OCI-LY1 (cell line): ENCODE results near the gene EHD1.

Source experiments
- H2AFZ ChIP-seq: fragments of 200-600 bp; sonication (generic), shearing (Covaris generic); 2 replicates; pipeline ENCODE4 v1.6.0; 2014; ENCODE audit warnings: antibody characterized with exemption, mild to moderate bottlenecking, low read length
- H3F3A ChIP-seq: fragments of 200-600 bp; sonication (generic), shearing (Covaris generic); 2 replicates; pipeline ENCODE4 v1.6.0; 2014; ENCODE audit warnings: mild to moderate bottlenecking, antibody characterized with exemption, low read length, moderate library complexity; ENCODE audit not compliant: insufficient read depth
- H3K27ac ChIP-seq: fragments of 200-600 bp; sonication (generic); 2 replicates; pipeline ENCODE4 v1.5.1; 2014; ENCODE audit warnings: low read length, mixed run types, mild to moderate bottlenecking, low read depth; ENCODE audit not compliant: poor library complexity, severe bottlenecking
- H3K27me3 ChIP-seq: fragments of 200-600 bp; sonication (generic); 2 replicates; pipeline ENCODE4 v1.6.0; 2014; ENCODE audit warnings: antibody characterized with exemption, mild to moderate bottlenecking, low read length, moderate library complexity; ENCODE audit not compliant: insufficient read depth
- H3K36me3 ChIP-seq: fragments of 200-600 bp; sonication (generic); 2 replicates; pipeline ENCODE4 v1.6.1; 2014; ENCODE audit warnings: mild to moderate bottlenecking, antibody characterized with exemption, low read length, moderate library complexity, mixed read lengths; ENCODE audit not compliant: insufficient read depth
- H3K4me1 ChIP-seq: fragments of 200-600 bp; sonication (generic); 2 replicates; pipeline ENCODE4 v1.5.1; 2014; ENCODE audit warnings: mild to moderate bottlenecking, low read length, moderate library complexity; ENCODE audit not compliant: insufficient read depth, severe bottlenecking
- H3K4me2 ChIP-seq: fragments of 200-600 bp; sonication (generic), shearing (Covaris generic); 2 replicates; pipeline ENCODE4 v1.6.1; 2014; ENCODE audit warnings: low read length
- H3K4me3 ChIP-seq: fragments of 200-600 bp; sonication (generic); 2 replicates; pipeline ENCODE4 v1.5.1; 2014; ENCODE audit warnings: low read length, low read depth, mild to moderate bottlenecking, mixed read lengths; ENCODE audit not compliant: poor library complexity, severe bottlenecking
- H3K79me2 ChIP-seq: fragments of 200-600 bp; shearing (Covaris generic); 2 replicates; pipeline ENCODE4 v1.6.1; 2016; ENCODE audit warnings: mixed run types, low read length, mixed read lengths; ENCODE audit not compliant: insufficient read depth
- H3K9ac ChIP-seq: fragments of 200-600 bp; sonication (generic), shearing (Covaris generic); 2 replicates; pipeline ENCODE4 v1.6.1; 2014; ENCODE audit warnings: mild to moderate bottlenecking, low read length, mixed read lengths
- H3K9me2 ChIP-seq: fragments of 200-600 bp; sonication (generic), shearing (Covaris generic); 2 replicates; pipeline ENCODE4 v1.6.1; 2014; ENCODE audit warnings: low read depth, mild to moderate bottlenecking, low read length, mixed read lengths
- H3K9me3 ChIP-seq: fragments of 200-600 bp; shearing (Covaris generic); 2 replicates; pipeline ENCODE4 v1.6.1; 2014; ENCODE audit warnings: low read length, mixed read lengths
- H4K20me1 ChIP-seq: fragments of 200-600 bp; sonication (generic), shearing (Covaris generic); 2 replicates; pipeline ENCODE4 v1.6.0; 2016; ENCODE audit warnings: mild to moderate bottlenecking, low read length; ENCODE audit not compliant: insufficient read depth
- EZH2 ChIP-seq: fragments of 200-600 bp; sonication (generic), shearing (Covaris generic); IDR thresholded peaks from 2 replicates; pipeline ENCODE4 v1.8.0; 2017; ENCODE audit warnings: borderline replicate concordance, mixed run types, mild to moderate bottlenecking, antibody characterized with exemption, low read length, moderate library complexity, mixed read lengths
- TF ChIP-seq, protein P1 (sequence below): fragments of 200-600 bp; sonication (generic), shearing (Covaris generic); IDR thresholded peaks from 2 replicates; pipeline ENCODE4 v1.5.1; 2017; ENCODE audit warnings: mild to moderate bottlenecking, antibody characterized with exemption, low read length, moderate library complexity, mixed read lengths

EHD1 gene

DNA sequence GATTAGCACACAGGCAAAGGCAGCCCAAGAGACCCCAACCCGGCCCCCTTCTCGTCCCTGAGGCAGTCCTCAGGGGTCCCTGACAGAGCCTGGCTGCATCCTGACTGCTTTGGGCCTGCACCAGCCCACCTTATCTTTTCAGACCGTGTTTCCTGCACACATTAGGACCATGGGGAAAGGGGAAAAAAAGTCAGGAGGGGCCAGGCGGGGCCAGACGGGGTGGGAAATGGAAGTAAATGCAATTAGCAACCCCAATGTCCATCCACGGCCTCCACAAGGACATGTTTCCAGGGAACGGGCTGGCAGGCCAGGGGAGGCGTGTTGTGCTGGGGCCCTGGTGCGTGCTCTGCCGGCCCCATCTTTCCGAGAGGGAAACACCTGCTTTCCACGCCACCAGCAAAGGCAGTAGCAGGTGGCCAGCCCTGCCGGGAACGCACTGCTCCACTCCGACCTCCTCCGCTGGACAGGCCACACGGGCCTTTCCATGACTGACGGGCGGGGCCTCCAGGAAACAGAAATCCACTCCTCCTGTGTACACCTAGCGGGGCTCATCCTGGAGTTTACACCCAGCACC lies 7.4 kb downstream of the EHD1 start:
- Histone ChIP-seq H3K4me1 (peaks cover 93% of the 10 kb centered on the region), H3K9me3 (no peaks in the 10 kb centered on the region), H4K20me1 (no peaks in the 10 kb centered on the region), H3K79me2 (peaks cover 17% of the 10 kb centered on the region), H3K36me3 (peaks cover 75% of the 10 kb centered on the region), H2AFZ (no peak overlapping the region), H3F3A (peaks cover 6% of the 10 kb centered on the region; the same call in 1 of the 2 replicates), H3K27ac (peak overlapping the region; percentile 96), H3K4me2 (peak overlapping the region; percentile 70), H3K4me3 (peak overlapping the region; percentile 51), H3K9ac (peak overlapping the region; percentile 70), H3K9me2 (no peaks in the 10 kb centered on the region), H3K27me3 (no peaks in the 10 kb centered on the region)
- no peak for TF ChIP-seq EZH2
- TF ChIP-seq, protein P1, sequence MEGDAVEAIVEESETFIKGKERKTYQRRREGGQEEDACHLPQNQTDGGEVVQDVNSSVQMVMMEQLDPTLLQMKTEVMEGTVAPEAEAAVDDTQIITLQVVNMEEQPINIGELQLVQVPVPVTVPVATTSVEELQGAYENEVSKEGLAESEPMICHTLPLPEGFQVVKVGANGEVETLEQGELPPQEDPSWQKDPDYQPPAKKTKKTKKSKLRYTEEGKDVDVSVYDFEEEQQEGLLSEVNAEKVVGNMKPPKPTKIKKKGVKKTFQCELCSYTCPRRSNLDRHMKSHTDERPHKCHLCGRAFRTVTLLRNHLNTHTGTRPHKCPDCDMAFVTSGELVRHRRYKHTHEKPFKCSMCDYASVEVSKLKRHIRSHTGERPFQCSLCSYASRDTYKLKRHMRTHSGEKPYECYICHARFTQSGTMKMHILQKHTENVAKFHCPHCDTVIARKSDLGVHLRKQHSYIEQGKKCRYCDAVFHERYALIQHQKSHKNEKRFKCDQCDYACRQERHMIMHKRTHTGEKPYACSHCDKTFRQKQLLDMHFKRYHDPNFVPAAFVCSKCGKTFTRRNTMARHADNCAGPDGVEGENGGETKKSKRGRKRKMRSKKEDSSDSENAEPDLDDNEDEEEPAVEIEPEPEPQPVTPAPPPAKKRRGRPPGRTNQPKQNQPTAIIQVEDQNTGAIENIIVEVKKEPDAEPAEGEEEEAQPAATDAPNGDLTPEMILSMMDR: no peak

GRCh38 chr11:64870176-64870892 lies 8.1 kb downstream of the EHD1 start:
- Histone ChIP-seq H3K79me2 (0 out of 2 replicates have a peak, but pooled peaks cover 11% of the 10 kb centered on the region), H3K9ac (peak overlapping the region; percentile 70), H3K4me2 (peak overlapping the region; percentile 70), H3K4me3 (peak overlapping the region; percentile 51), H3K4me1 (peaks cover 93% of the 10 kb centered on the region), H3K36me3 (peaks cover 74% of the 10 kb centered on the region), H2AFZ (no peak overlapping the region), H3F3A (peaks cover 6% of the 10 kb centered on the region; the same call in 1 of the 2 replicates), H3K9me2 (no peaks in the 10 kb centered on the region), H3K27ac (peak overlapping the region; percentile 96), H4K20me1 (no peaks in the 10 kb centered on the region), H3K9me3 (no peaks in the 10 kb centered on the region), H3K27me3 (no peaks in the 10 kb centered on the region)
- no peak for TF ChIP-seq EZH2
- TF ChIP-seq, protein P1: no peak

- no peak overlapping the region for H2AFZ ChIP-seq
- no peaks in the 10 kb centered on the region for H3K9me3 ChIP-seq
- peak overlapping the region; percentile 51 for H3K4me3 ChIP-seq
- H3K9me2 ChIP-seq: no peaks in the 10 kb centered on the region
- peaks cover 6% of the 10 kb centered on the region; the same call in 1 of the 2 replicates for H3F3A ChIP-seq
- peak overlapping the region; percentile 70 for H3K9ac ChIP-seq
- H3K27ac ChIP-seq: peak overlapping the region; percentile 96
- TF ChIP-seq, protein P1: peak; percentile 64
- TF ChIP-seq EZH2: no peak
- no peaks in the 10 kb centered on the region for H4K20me1 ChIP-seq
- peaks cover 73% of the 10 kb centered on the region for H3K36me3 ChIP-seq
- H3K4me1 ChIP-seq: peaks cover 93% of the 10 kb centered on the region
- H3K4me2 ChIP-seq: peak overlapping the region; percentile 70
- H3K79me2 ChIP-seq: 0 out of 2 replicates have a peak, but pooled peaks cover 11% of the 10 kb centered on the region
- H3K27me3 ChIP-seq: no peaks in the 10 kb centered on the region
Measured at GRCh38 chr11:64869571-64870175, 8.7 kb downstream of the EHD1 start.
